Stimulated activated CD8-positive, alpha-beta memory T cell treated with anti-CD3 and anti-CD28 coated beads, Interleukin-2, amount 100 ng/mL, for 48 hours (primary cell): Measurements from ENCODE around the gene FSCN2.
A peak's percentile ranks its signal among the peaks of the same experiment; 100 is the strongest.

Experiments used
- DNase-seq, 2 donors: peaks; one replicate each; pipeline ENCODE4 v3.0.0-alpha.2; 2020; ENCODE audit warnings: low read depth in 2 of 2

FSCN2 gene

GRCh38 chr17:81491181-81491581 is 37.0 kb upstream of the FSCN2 start:
- no peak for DNase-seq

- no peak for DNase-seq
Measured at GRCh38 chr17:81491761-81492160, 36.4 kb upstream of the FSCN2 start.

GRCh38 chr17:81492202-81492601 is 36.0 kb upstream of the FSCN2 start:
- no peak for DNase-seq

- DNase-seq: no peak
Measured at GRCh38 chr17:81492706-81493105, 35.5 kb upstream of the FSCN2 start.

GRCh38 chr17:81493198-81494038 is 34.8 kb upstream of the FSCN2 start:
- DNase-seq: no peak

- no peak for DNase-seq
Measured at GRCh38 chr17:81494626-81495377, 33.4 kb upstream of the FSCN2 start.

- DNase-seq: no peak
Measured at GRCh38 chr17:81498953-81499600, 29.1 kb upstream of the FSCN2 start.

- DNase-seq: no peak
Measured at GRCh38 chr17:81499601-81499970, 28.6 kb upstream of the FSCN2 start.

GRCh38 chr17:81500047-81500446 is 28.1 kb upstream of the FSCN2 start:
- no peak for DNase-seq

- DNase-seq: no peak
Measured at GRCh38 chr17:81502471-81503017, 25.6 kb upstream of the FSCN2 start.

- no peak for DNase-seq
Measured at GRCh38 chr17:81503619-81504018, 24.6 kb upstream of the FSCN2 start.

GRCh38 chr17:81508639-81509206 is 19.5 kb upstream of the FSCN2 start:
- no peak for DNase-seq

- no peak for DNase-seq
Measured at GRCh38 chr17:81509207-81509971, 18.8 kb upstream of the FSCN2 start.

GRCh38 chr17:81509972-81510784 is 18.0 kb upstream of the FSCN2 start:
- no peak for DNase-seq

GRCh38 chr17:81510785-81511553 is 17.2 kb upstream of the FSCN2 start:
- no peak for DNase-seq

GRCh38 chr17:81511554-81511803 is 16.7 kb upstream of the FSCN2 start:
- DNase-seq: no peak

GRCh38 chr17:81511804-81512561 is 16.2 kb upstream of the FSCN2 start:
- DNase-seq: no peak

GRCh38 chr17:81512562-81513371 is 15.4 kb upstream of the FSCN2 start, which contains the start of gene ACTG1:
Gene ACTG1 (minus strand): TSS chr17:81512799. CDS start chr17:81512354, 445 bp downstream.
- peak; percentile 85 to 87 for DNase-seq
